Transverse colon (tissue), 4 donors: ENCODE data around the gene NCKAP5. TPM values are rescaled to one million over a fixed set of nuclear protein-coding genes. Genes with fewer than 3 reads are reported as not detected.

Source experiments
- DNase-seq: peaks from one replicate; pipeline ENCODE4 v3.0.0-alpha.2; 2019
- H3K27ac ChIP-seq, 4 donors: fragments of 200-600 bp; sonication (generic); 2 replicates each; pipeline ENCODE4 v1.5.1; 2016 to 2018; ENCODE audit warnings: inconsistent platforms in 4 of 4
- H3K27me3 ChIP-seq: fragments of 200-600 bp; sonication (generic); 2 replicates; pipeline ENCODE4 v1.5.1; 2017; ENCODE audit warnings: inconsistent platforms
- H3K36me3 ChIP-seq, 4 donors: fragments of 200-600 bp; sonication (generic); 2 replicates each; pipeline ENCODE4 v1.5.1; 2017 to 2019; ENCODE audit warnings: inconsistent platforms in 4 of 4
- H3K4me1 ChIP-seq, 4 donors: fragments of 200-600 bp; sonication (generic); 2 replicates each; pipeline ENCODE4 v1.5.1; 2017 to 2020; ENCODE audit warnings: inconsistent platforms in 4 of 4
- H3K4me3 ChIP-seq, 4 donors: fragments of 200-600 bp; sonication (generic); 1 replicate in 1 of 4; 2 replicates in 3 of 4; pipeline versions ENCODE4 v1.5.1 to v1.6.1; 2017 to 2019; ENCODE audit warnings: inconsistent platforms in 4 of 4
- H3K9me3 ChIP-seq, 2 donors: fragments of 200-600 bp; sonication (generic); 2 replicates each; pipeline ENCODE4 v1.5.1; 2017 to 2019; ENCODE audit warnings: inconsistent platforms in 2 of 2
- EP300 ChIP-seq: sonication (generic); formaldehyde crosslinking; IDR thresholded peaks from one replicate; pipeline ENCODE4 v1.6.1; 2017; ENCODE audit warnings: antibody characterized with exemption, low read depth
- POLR2A ChIP-seq: fragments of 450-650 bp; IDR thresholded peaks from one replicate; pipeline ENCODE4 v1.6.1; 2016; ENCODE audit warnings: antibody characterized with exemption, mild to moderate bottlenecking, moderate library complexity
- POLR2AphosphoS5 ChIP-seq, 3 donors: sonication (generic); formaldehyde crosslinking; IDR thresholded peaks; one replicate each; pipeline ENCODE4 v1.6.1; 2016; ENCODE audit warnings: antibody characterized with exemption in 3 of 3
- WGBS, 2 donors: methylation state at CpG; one replicate each; pipeline ENCODE4 v1.1.5; 2018; ENCODE audit warnings: low coverage in 1 of 2; 5-methylcytosine and 5-hydroxymethylcytosine counted together
- in situ Hi-C, 4 donors: fragments of 200-750 bp; cut with MboI; loops; one replicate each; pipeline versions ENCODE4 v1.15.0 to v1.15.1; 2017; ENCODE audit warnings: low sequenced_read_pairs in 3 of 4, low pct_ligation_motif_present in 1 of 4, low pct_unique_long_range_greater_than_20kb in 1 of 4
- intact Hi-C: fragments of 100-400 bp; cut with DNase I; formaldehyde crosslinking; loops from one replicate; pipeline ENCODE4 v1.15.1; 2023; ENCODE audit warnings: low total_unique reads
- total RNA-seq, 4 donors: library from RNA; depleted of rRNA; stranded (reverse); fragments of >200 nt; gene quantifications; one replicate each; pipeline ENCODE4 v1.1.0, GENCODE V29; 2016
- TF ChIP-seq, protein P1 (sequence below), 5 experiments: fragments of 200-600 bp in 3 of 5; fragments of 450-650 bp in 2 of 5; sonication (generic) in 3 of 5; IDR thresholded peaks; 1 replicate in 2 of 5; 2 replicates in 3 of 5; pipeline ENCODE4 v1.5.1; 2016 to 2017; ENCODE audit warnings: antibody characterized with exemption in 5 of 5, inconsistent platforms in 3 of 5, mild to moderate bottlenecking in 2 of 5, moderate library complexity in 1 of 5

NCKAP5 gene
- total RNA-seq, 4 donors from 2014 or later, result 1.1 to 10.9 (median 5.0) TPM

DNA sequence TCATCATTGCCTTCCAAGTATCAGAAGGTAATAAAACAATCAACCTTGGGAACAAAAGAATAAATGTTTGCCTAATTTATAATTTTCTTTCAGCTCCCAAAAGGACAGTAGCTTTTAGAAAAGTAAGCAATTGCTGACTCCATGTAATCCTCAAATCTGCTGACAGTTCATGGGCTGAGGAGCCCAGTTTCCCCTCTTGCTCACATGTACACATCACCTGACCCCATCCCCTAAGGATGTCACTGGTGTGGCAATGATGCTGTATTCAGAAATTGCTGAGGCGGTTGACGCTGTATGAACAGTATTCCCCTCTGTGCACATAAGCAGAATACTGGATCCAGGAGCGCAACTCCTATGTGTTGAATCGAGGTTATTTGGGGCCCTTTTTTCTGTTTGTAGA is 842.1 kb downstream of the NCKAP5 start:
- WGBS, 2 donors, result 92% methylated on average over 4 of the region's 4 CpGs; no CpG with 5 or more reads in 1 of the 2 donors
- H3K36me3 ChIP-seq, result no peaks in the 10 kb centered on the region
- in situ Hi-C loops, result no loop called here

GRCh38 chr2:132725748-132726147 is 842.5 kb downstream of the NCKAP5 start:
- in situ Hi-C loops, result no loop called here
- 20 to 54% methylated on average over 1 to 9 of the region's 9 CpGs for WGBS, 2 donors

More for the DNA sequence above, 842.1 kb downstream of the NCKAP5 start:
- no peaks in the 10 kb centered on the region for H3K27me3 ChIP-seq
- no peak overlapping the region for H3K4me3 ChIP-seq
- H3K9me3 ChIP-seq, result no peaks in the 10 kb centered on the region
- intact Hi-C loops, result no loop called here
- H3K4me1 ChIP-seq, result no peaks in the 10 kb centered on the region
- H3K27ac ChIP-seq, result no peak overlapping the region
- no peak for DNase-seq
- TF ChIP-seq, protein P1, sequence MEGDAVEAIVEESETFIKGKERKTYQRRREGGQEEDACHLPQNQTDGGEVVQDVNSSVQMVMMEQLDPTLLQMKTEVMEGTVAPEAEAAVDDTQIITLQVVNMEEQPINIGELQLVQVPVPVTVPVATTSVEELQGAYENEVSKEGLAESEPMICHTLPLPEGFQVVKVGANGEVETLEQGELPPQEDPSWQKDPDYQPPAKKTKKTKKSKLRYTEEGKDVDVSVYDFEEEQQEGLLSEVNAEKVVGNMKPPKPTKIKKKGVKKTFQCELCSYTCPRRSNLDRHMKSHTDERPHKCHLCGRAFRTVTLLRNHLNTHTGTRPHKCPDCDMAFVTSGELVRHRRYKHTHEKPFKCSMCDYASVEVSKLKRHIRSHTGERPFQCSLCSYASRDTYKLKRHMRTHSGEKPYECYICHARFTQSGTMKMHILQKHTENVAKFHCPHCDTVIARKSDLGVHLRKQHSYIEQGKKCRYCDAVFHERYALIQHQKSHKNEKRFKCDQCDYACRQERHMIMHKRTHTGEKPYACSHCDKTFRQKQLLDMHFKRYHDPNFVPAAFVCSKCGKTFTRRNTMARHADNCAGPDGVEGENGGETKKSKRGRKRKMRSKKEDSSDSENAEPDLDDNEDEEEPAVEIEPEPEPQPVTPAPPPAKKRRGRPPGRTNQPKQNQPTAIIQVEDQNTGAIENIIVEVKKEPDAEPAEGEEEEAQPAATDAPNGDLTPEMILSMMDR (IDR thresholded peaks at IDR 0.05), result no peak
- TF ChIP-seq EP300, result no peak

GRCh38 chr2:132725148-132725547 is 843.1 kb downstream of the NCKAP5 start:
- Histone ChIP-seq H3K27me3 (no peaks in the 10 kb centered on the region), H3K9me3 (no peaks in the 10 kb centered on the region), H3K4me3 (no peak overlapping the region), H3K4me1 (no peaks in the 10 kb centered on the region), H3K27ac (no peak overlapping the region), H3K36me3 (no peaks in the 10 kb centered on the region)
- no peak for DNase-seq
- TF ChIP-seq POLR2A (no peak), EP300 (no peak), POLR2AphosphoS5 (IDR thresholded peaks at IDR 0.05) (no peak)
- TF ChIP-seq, protein P1 (IDR thresholded peaks at IDR 0.05), result no peak
- in situ Hi-C loops, result no loop called here
- 53 to 60% methylated on average over 1 of the region's 1 CpG for WGBS, 2 donors
- intact Hi-C loops, result no loop called here

More at GRCh38 chr2:132725748-132726147, 842.5 kb downstream of the NCKAP5 start:
- Histone ChIP-seq H3K4me3 (no peak overlapping the region), H3K36me3 (no peaks in the 10 kb centered on the region), H3K27ac (no peak overlapping the region), H3K27me3 (no peaks in the 10 kb centered on the region), H3K9me3 (no peaks in the 10 kb centered on the region), H3K4me1 (no peaks in the 10 kb centered on the region)
- intact Hi-C loops, result no loop called here
- no peak for DNase-seq
- no peak for TF ChIP-seq POLR2A
- TF ChIP-seq, protein P1 (IDR thresholded peaks at IDR 0.05), result no peak
- no peak for TF ChIP-seq EP300
- no peak for TF ChIP-seq POLR2AphosphoS5 (IDR thresholded peaks at IDR 0.05)

DNA sequence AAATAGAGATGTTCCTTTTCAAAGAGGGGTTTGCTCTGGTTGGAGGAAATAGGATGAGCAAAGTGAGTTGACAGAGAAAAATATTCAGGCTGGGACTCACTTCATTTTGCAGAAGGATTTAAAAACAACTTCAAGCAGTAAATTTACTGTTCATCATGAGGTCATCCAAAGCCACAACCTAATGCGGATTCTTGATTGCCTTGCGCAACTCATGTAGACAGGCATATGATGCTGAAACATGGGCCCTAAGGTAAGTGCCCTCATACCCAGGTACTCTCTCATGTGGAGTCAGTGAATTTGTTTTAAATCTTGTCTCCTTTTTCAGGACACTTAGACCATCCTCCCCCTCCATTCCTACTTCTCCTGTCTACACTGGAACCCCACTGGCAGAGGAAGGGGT is 846.3 kb downstream of the NCKAP5 start:
- Histone ChIP-seq H3K36me3 (no peaks in the 10 kb centered on the region), H3K9me3 (no peaks in the 10 kb centered on the region), H3K4me3 (no peak overlapping the region), H3K4me1 (no peaks in the 10 kb centered on the region), H3K27ac (no peak overlapping the region), H3K27me3 (no peaks in the 10 kb centered on the region)
- no peak for TF ChIP-seq EP300
- no peak for TF ChIP-seq POLR2AphosphoS5 (IDR thresholded peaks at IDR 0.05)
- TF ChIP-seq, protein P1 (IDR thresholded peaks at IDR 0.05), result no peak
- no peak for TF ChIP-seq POLR2A
- DNase-seq, result no peak
- WGBS, 2 donors, result 100% methylated on average over 2 of the region's 2 CpGs
- intact Hi-C loops, result no loop called here
- in situ Hi-C loops, result no loop called here
